ENCODE data around the gene LAMA2. TPM values are rescaled to one million over a fixed set of nuclear protein-coding genes. Genes with fewer than 3 reads are reported as not detected.

LAMA2 gene
- total RNA-seq, 1 experiment from 2014 or later = 2.2 TPM

GRCh38 chr6:129344379-129344778, 461.4 kb downstream of the LAMA2 start:
- POLR2A ChIA-PET = no interaction called here
- Mint-ChIP-seq H3K27ac (ENCODE audit: low read depth, unreplicated experiment) (no peak overlapping the region), H3K27me3 (ENCODE audit: insufficient read depth, unreplicated experiment) (no peaks in the 10 kb centered on the region), H3K36me3 (ENCODE audit: insufficient read depth, unreplicated experiment) (peaks cover 6% of the 10 kb centered on the region), H3K9me3 (ENCODE audit: unreplicated experiment) (peaks cover 12% of the 10 kb centered on the region), H3K4me1 (ENCODE audit: insufficient read depth, unreplicated experiment) (peaks cover 18% of the 10 kb centered on the region), H3K4me3 (ENCODE audit: unreplicated experiment) (no peak overlapping the region)
- intact Hi-C loops (cut with micrococcal nuclease) = no loop called here
- CTCF ChIA-PET = no interaction called here
- DNase-seq (ENCODE audit: unreplicated experiment) = no peak
- BruUV-seq (replicated peaks) = no TSS peak
- TF ChIP-seq, protein P1, sequence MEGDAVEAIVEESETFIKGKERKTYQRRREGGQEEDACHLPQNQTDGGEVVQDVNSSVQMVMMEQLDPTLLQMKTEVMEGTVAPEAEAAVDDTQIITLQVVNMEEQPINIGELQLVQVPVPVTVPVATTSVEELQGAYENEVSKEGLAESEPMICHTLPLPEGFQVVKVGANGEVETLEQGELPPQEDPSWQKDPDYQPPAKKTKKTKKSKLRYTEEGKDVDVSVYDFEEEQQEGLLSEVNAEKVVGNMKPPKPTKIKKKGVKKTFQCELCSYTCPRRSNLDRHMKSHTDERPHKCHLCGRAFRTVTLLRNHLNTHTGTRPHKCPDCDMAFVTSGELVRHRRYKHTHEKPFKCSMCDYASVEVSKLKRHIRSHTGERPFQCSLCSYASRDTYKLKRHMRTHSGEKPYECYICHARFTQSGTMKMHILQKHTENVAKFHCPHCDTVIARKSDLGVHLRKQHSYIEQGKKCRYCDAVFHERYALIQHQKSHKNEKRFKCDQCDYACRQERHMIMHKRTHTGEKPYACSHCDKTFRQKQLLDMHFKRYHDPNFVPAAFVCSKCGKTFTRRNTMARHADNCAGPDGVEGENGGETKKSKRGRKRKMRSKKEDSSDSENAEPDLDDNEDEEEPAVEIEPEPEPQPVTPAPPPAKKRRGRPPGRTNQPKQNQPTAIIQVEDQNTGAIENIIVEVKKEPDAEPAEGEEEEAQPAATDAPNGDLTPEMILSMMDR (IDR thresholded peaks at IDR 0.05; ENCODE audit: unreplicated experiment) = no peak

DNA sequence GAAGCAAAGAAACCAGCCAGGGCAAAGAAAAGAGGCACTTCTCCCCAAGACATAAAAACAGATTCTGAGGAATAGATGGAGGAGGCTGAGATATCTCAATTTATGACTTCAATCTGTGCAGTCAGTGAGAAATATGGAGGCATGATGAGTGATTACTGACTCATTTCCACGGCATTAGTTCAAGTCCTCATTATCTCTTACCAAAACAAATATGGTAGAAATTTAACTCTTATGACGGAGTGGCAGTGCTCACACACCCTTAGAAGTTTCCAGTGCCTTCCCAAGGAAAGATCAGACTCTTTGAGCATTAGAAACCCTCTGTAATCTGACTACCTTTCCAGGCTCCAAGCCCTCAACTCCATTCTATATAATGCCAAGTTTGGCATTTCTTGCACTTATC, 463.0 kb downstream of the LAMA2 start:
- Mint-ChIP-seq H3K27me3 (ENCODE audit: insufficient read depth, unreplicated experiment) (no peaks in the 10 kb centered on the region), H3K27ac (ENCODE audit: low read depth, unreplicated experiment) (no peak overlapping the region), H3K4me1 (ENCODE audit: insufficient read depth, unreplicated experiment) (peaks cover 12% of the 10 kb centered on the region), H3K36me3 (ENCODE audit: insufficient read depth, unreplicated experiment) (no peaks in the 10 kb centered on the region), H3K4me3 (ENCODE audit: unreplicated experiment) (no peak overlapping the region), H3K9me3 (ENCODE audit: unreplicated experiment) (peaks cover 8% of the 10 kb centered on the region)
- BruUV-seq (replicated peaks) = no TSS peak
- CTCF ChIA-PET = no interaction called here
- peak; percentile 24 for DNase-seq (ENCODE audit: unreplicated experiment)
- TF ChIP-seq, protein P1 (IDR thresholded peaks at IDR 0.05; ENCODE audit: unreplicated experiment) = no peak
- intact Hi-C loops (cut with micrococcal nuclease) = no loop called here
- POLR2A ChIA-PET = no interaction called here

- Mint-ChIP-seq H3K4me3 (ENCODE audit: unreplicated experiment) (no peak overlapping the region), H3K9me3 (ENCODE audit: unreplicated experiment) (peaks cover 8% of the 10 kb centered on the region), H3K4me1 (ENCODE audit: insufficient read depth, unreplicated experiment) (peaks cover 12% of the 10 kb centered on the region), H3K27ac (ENCODE audit: low read depth, unreplicated experiment) (no peak overlapping the region), H3K36me3 (ENCODE audit: insufficient read depth, unreplicated experiment) (no peaks in the 10 kb centered on the region), H3K27me3 (ENCODE audit: insufficient read depth, unreplicated experiment) (no peaks in the 10 kb centered on the region)
- CTCF ChIA-PET = no interaction called here
- POLR2A ChIA-PET = no interaction called here
- intact Hi-C loops (cut with micrococcal nuclease) = no loop called here
- TF ChIP-seq, protein P1 (IDR thresholded peaks at IDR 0.05; ENCODE audit: unreplicated experiment) = no peak
- DNase-seq (ENCODE audit: unreplicated experiment) = no peak
- no TSS peak for BruUV-seq (replicated peaks)
These were observed 464.0 kb downstream of the LAMA2 start for GRCh38 chr6:129346964-129347363.

DNA sequence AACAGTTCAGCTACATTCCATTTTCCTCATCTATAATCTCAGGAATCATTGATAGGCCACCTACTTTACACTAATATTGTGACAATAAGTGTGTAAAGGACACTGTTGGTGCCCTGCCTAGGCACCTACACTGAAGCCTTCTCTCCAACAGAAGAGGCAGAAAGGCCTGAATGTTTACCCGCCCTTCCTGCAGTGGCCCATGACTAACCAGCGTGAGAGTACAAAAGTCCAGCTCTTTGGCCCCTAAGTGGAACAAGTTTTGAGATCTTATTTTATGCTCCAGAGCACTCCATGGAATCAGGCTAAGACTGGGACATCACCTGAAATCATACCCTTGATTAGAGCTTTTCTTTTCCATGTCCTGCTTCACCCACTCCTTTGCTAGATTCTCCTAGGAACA, 467.3 kb downstream of the LAMA2 start:
- no peaks in the 10 kb centered on the region for H3K36me3 Mint-ChIP-seq (ENCODE audit: insufficient read depth, unreplicated experiment)
- no TSS peak for BruUV-seq (replicated peaks)
- ChIA-PET CTCF (no interaction called here), POLR2A (interaction anchor here (0.6 to 1.2 kb wide), 2 partner anchors 526 to 528 kb away, joined by 3 read pairs; no protein-coding TSS in a partner anchor)
- intact Hi-C loops (cut with micrococcal nuclease) = no loop called here
- no peaks in the 10 kb centered on the region for H3K27me3 Mint-ChIP-seq (ENCODE audit: insufficient read depth, unreplicated experiment)
- H3K9me3 Mint-ChIP-seq (ENCODE audit: unreplicated experiment) = no peaks in the 10 kb centered on the region
- no peak overlapping the region for H3K27ac Mint-ChIP-seq (ENCODE audit: low read depth, unreplicated experiment)
- peaks cover 16% of the 10 kb centered on the region for H3K4me1 Mint-ChIP-seq (ENCODE audit: insufficient read depth, unreplicated experiment)
- TF ChIP-seq, protein P1 (IDR thresholded peaks at IDR 0.05; ENCODE audit: unreplicated experiment) = no peak
- DNase-seq (ENCODE audit: unreplicated experiment) = no peak
- no peak overlapping the region for H3K4me3 Mint-ChIP-seq (ENCODE audit: unreplicated experiment)
